Liver (tissue), 9 donors: ENCODE results near the gene KBTBD2. TPM values are rescaled to one million over a fixed set of nuclear protein-coding genes. Genes with fewer than 3 reads are reported as not detected.
A peak's percentile ranks its signal among the peaks of the same experiment; 100 is the strongest.

Source experiments
- DNase-seq: peaks from one replicate; pipeline ENCODE4 v3.0.0-alpha.2; 2017; ENCODE audit warnings: low spot score
- H3K27ac ChIP-seq, 2 donors: one replicate each; pipeline ENCODE4 v1.7.0; 2013; ENCODE audit warnings: inconsistent platforms in 2 of 2, low read length in 2 of 2, control low read depth in 1 of 2, low read depth in 1 of 2, mild to moderate bottlenecking in 1 of 2
- H3K27me3 ChIP-seq, 4 donors: one replicate each; pipeline versions ENCODE4 v1.6.1 to v1.7.0; 2013; ENCODE audit warnings: low read length in 3 of 4, inconsistent platforms in 1 of 4, mild to moderate bottlenecking in 1 of 4, moderate library complexity in 1 of 4; ENCODE audit not compliant: control insufficient read depth in 4 of 4, insufficient read depth in 4 of 4
- H3K36me3 ChIP-seq, 4 donors: one replicate each; pipeline versions ENCODE4 v1.6.1 to v1.7.0; 2013; ENCODE audit warnings: low read length in 3 of 4, mild to moderate bottlenecking in 3 of 4, low read depth in 1 of 4, moderate library complexity in 1 of 4; ENCODE audit not compliant: control insufficient read depth in 4 of 4, insufficient read depth in 3 of 4
- H3K4me1 ChIP-seq, 4 donors: one replicate each; pipeline versions ENCODE4 v1.6.1 to v1.7.0; 2013; ENCODE audit warnings: low read length in 3 of 4, mild to moderate bottlenecking in 3 of 4, moderate library complexity in 1 of 4; ENCODE audit not compliant: control insufficient read depth in 4 of 4, insufficient read depth in 4 of 4
- H3K4me3 ChIP-seq, 3 donors: one replicate each; pipeline versions ENCODE4 v1.6.1 to v1.7.0; 2013; ENCODE audit warnings: low read length in 3 of 3, control low read depth in 1 of 3, low read depth in 1 of 3, mild to moderate bottlenecking in 1 of 3
- H3K9ac ChIP-seq, 2 donors: one replicate each; pipeline ENCODE4 v1.7.0; 2013; ENCODE audit warnings: low read length in 2 of 2, mild to moderate bottlenecking in 2 of 2, moderate library complexity in 2 of 2, control low read depth in 1 of 2, low read depth in 1 of 2
- H3K9me3 ChIP-seq, 4 donors: one replicate each; pipeline versions ENCODE4 v1.6.1 to v1.7.0; 2013; ENCODE audit warnings: low read length in 3 of 4; ENCODE audit not compliant: control insufficient read depth in 4 of 4
- EGR1 ChIP-seq, 2 donors: IDR thresholded peaks; 2 replicates each; pipeline ENCODE4 v1.6.1; 2016 to 2018; ENCODE audit warnings: antibody characterized with exemption in 2 of 2, low read depth in 2 of 2
- FOXA2 ChIP-seq: IDR thresholded peaks from 2 replicates; pipeline ENCODE4 v1.6.1; 2016; ENCODE audit warnings: antibody characterized with exemption
- GABPA ChIP-seq, 2 donors: IDR thresholded peaks in 1 of 2; conservative IDR thresholded peaks in 1 of 2; 2 replicates each; pipeline ENCODE4 v1.6.1; 2016; ENCODE audit warnings: antibody characterized with exemption in 2 of 2, mild to moderate bottlenecking in 1 of 2, moderate library complexity in 1 of 2
- HNF4A ChIP-seq, 2 donors: conservative IDR thresholded peaks; 2 replicates each; pipeline ENCODE4 v1.6.1; 2016; ENCODE audit warnings: antibody characterized with exemption in 2 of 2, mild to moderate bottlenecking in 2 of 2
- JUND ChIP-seq, 2 donors: IDR thresholded peaks; 2 replicates each; pipeline ENCODE4 v1.6.1; 2016; ENCODE audit warnings: antibody characterized with exemption in 2 of 2
- RAD21 ChIP-seq, 2 donors: IDR thresholded peaks; 2 replicates each; pipeline ENCODE4 v1.6.1; 2016; ENCODE audit warnings: antibody characterized with exemption in 2 of 2, mild to moderate bottlenecking in 2 of 2
- RXRA ChIP-seq, 2 donors: IDR thresholded peaks; 2 replicates each; pipeline ENCODE4 v1.6.1; 2017 to 2018; ENCODE audit warnings: antibody characterized with exemption in 2 of 2, mild to moderate bottlenecking in 1 of 2
- SP1 ChIP-seq: IDR thresholded peaks from 2 replicates; pipeline ENCODE4 v1.6.1; 2018; ENCODE audit warnings: antibody characterized with exemption, mild to moderate bottlenecking
- TAF1 ChIP-seq: conservative IDR thresholded peaks from 2 replicates; pipeline ENCODE4 v1.6.1; 2016; ENCODE audit warnings: antibody characterized with exemption, mild to moderate bottlenecking
- YY1 ChIP-seq: IDR thresholded peaks from 2 replicates; pipeline ENCODE4 v1.6.1; 2016; ENCODE audit warnings: antibody characterized with exemption, mild to moderate bottlenecking
- ZBTB33 ChIP-seq: IDR thresholded peaks from 2 replicates; pipeline ENCODE4 v1.6.1; 2016; ENCODE audit warnings: antibody characterized with exemption
- WGBS: extraction: QIAGEN DNeasy Blood & Tissue Kit; methylation state at CpG from one replicate; pipeline ENCODE4 v1.1.7; 2013; 5-methylcytosine and 5-hydroxymethylcytosine counted together
- polyA plus RNA-seq, 2 donors: library from polyadenylated mRNA; stranded (reverse) in 1 of 2; unstranded in 1 of 2; fragments of 200-250 nt in 1 of 2; fragments of >200 nt in 1 of 2; fragmentation: Nextera tagmentation in 1 of 2; extraction: Ambion mirVana in 1 of 2; gene quantifications; one replicate each; pipeline versions ENCODE4 v1.2.1 to v1.2.3, GENCODE V29; 2013 to 2015
- total RNA-seq, 2 donors: library from RNA; depleted of rRNA; stranded (reverse); fragments of >200 nt; gene quantifications; one replicate each; pipeline ENCODE4 v1.2.3, GENCODE V29; 2014
- TF ChIP-seq, protein P1 (sequence below): IDR thresholded peaks from 2 replicates; pipeline ENCODE4 v1.6.1; 2016; ENCODE audit warnings: antibody characterized with exemption
- TF ChIP-seq, protein P2 (sequence below): IDR thresholded peaks from 2 replicates; pipeline ENCODE4 v1.6.1; 2016; ENCODE audit warnings: antibody characterized with exemption
- TF ChIP-seq, protein P3 (sequence below): fragments of 150-350 bp; IDR thresholded peaks from 2 replicates; pipeline ENCODE4 v1.5.1; 2017; ENCODE audit warnings: improper control_type of control experiment, low read depth, low read length; ENCODE audit not compliant: missing input control
- donor health status: healthy.
- donor health status: healthy.
- donor health status: healthy.
- donor health status: healthy.
- donor health status: healthy.

Gene KBTBD2
- total and polyA plus RNA-seq, 4 donors, result 7.1 to 29.5 (median 15.1) TPM

DNA sequence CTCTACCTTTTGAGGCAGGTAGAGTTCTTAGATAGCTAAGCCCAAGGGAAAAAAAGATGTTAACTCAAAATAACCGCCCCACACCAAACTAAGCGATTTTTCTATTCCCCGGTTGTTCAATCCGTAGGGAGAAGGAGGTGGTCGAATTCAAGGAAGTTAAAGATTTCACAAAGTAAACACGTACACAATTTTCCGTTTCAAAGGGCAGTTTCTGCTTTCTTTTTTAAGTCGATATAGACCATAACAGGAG is 842 bp downstream of the KBTBD2 start:
- Histone ChIP-seq H3K4me1 (peaks cover 6 to 24% (median 10%) of the 10 kb centered on the region in 4 donors), H3K27me3 (no peaks in the 10 kb centered on the region), H3K36me3 (no peaks in the 10 kb centered on the region), H3K4me3 (peak overlapping the region; percentile 58 to 95 (median 86)), H3K9ac (peak overlapping the region; percentile 95 to 96), H3K9me3 (no peaks in the 10 kb centered on the region), H3K27ac (peak overlapping the region; percentile 96 to 98)
- no peak for TF ChIP-seq TAF1
- peak in 1 of 2 donors; percentile 17 for TF ChIP-seq RAD21 (IDR thresholded peaks at IDR 0.05)
- no peak for DNase-seq
- WGBS, result under 1% methylated on average over 8 of the region's 8 CpGs

GRCh38 chr7:32890010-32890792 is 1.4 kb downstream of the KBTBD2 start:
- TF ChIP-seq YY1 (peak; percentile 18), JUND (IDR thresholded peaks at IDR 0.05) (no peak)
- peak overlapping the region; percentile 96 to 98 for H3K27ac ChIP-seq
- WGBS, result under 1% methylated on average over 16 of the region's 16 CpGs
- H3K9ac ChIP-seq, result peak overlapping the region; percentile 95 to 96
- DNase-seq, result peak; percentile 56
- no peaks in the 10 kb centered on the region for H3K27me3 ChIP-seq
- no peaks in the 10 kb centered on the region for H3K36me3 ChIP-seq
- peak overlapping the region; percentile 58 to 95 (median 86) for H3K4me3 ChIP-seq
- no peaks in the 10 kb centered on the region for H3K9me3 ChIP-seq
- H3K4me1 ChIP-seq, result peaks cover 7 to 24% (median 10%) of the 10 kb centered on the region in 4 donors

DNA sequence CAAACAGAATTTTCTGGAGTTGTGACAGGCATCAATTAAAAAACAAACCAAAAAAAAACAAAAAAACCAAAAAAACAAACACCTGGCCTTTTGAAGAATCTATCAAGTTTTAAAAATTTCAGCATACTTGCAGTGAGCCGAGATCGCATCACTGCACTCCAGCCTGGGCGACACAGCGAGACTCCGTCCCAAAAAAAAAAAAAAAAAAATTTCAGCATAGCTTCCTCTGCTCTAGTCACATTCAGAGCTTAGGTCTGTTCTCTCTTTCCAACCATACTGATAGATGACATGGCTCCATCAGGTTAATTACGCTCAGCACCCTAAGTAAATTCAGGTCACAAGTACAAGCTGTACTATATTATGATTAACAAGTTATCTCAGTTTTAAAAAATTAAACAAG is 3.1 kb downstream of the KBTBD2 start:
- Histone ChIP-seq H3K9me3 (no peaks in the 10 kb centered on the region), H3K27ac (no peak overlapping the region), H3K4me1 (peaks cover 7 to 29% (median 10%) of the 10 kb centered on the region in 4 donors), H3K27me3 (no peaks in the 10 kb centered on the region), H3K9ac (no peak overlapping the region), H3K36me3 (no peaks in the 10 kb centered on the region), H3K4me3 (no peak overlapping the region)
- TF ChIP-seq SP1 (no peak), EGR1 (IDR thresholded peaks at IDR 0.05; ENCODE audit: low read depth in 2 of 2) (no peak), FOXA2 (no peak), GABPA (IDR thresholded peaks at IDR 0.05 in 1 of 2, conservative IDR thresholded peaks at IDR 0.05 in 1 of 2) (no peak), RAD21 (IDR thresholded peaks at IDR 0.05) (no peak)
- TF ChIP-seq, protein P1, sequence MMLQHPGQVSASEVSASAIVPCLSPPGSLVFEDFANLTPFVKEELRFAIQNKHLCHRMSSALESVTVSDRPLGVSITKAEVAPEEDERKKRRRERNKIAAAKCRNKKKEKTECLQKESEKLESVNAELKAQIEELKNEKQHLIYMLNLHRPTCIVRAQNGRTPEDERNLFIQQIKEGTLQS, result no peak
- DNase-seq, result no peak
- WGBS, result 92% methylated on average over 6 of the region's 6 CpGs

DNA sequence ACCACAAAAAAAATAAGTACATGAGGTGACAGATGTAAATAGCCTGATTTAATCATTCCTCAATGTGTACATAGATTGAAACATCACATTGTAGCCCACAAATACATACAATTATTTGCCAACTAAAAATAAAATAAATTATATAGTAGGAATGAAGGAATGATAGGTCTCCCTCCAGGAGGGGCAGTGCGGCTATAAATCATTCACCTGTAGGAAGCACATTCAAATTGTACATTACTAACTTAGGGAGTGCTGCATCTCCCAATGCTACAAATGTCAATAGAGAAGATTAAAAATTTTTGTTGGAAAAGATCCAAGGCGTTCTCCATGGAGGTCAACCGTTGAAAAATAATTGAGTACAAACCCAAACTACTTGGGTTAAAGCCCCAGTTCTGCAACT is 4.2 kb downstream of the KBTBD2 start:
- no peak for DNase-seq
- H3K27me3 ChIP-seq, result no peaks in the 10 kb centered on the region
- 63% methylated on average over 3 of the region's 3 CpGs for WGBS
- no peak overlapping the region for H3K4me3 ChIP-seq
- no peaks in the 10 kb centered on the region for H3K36me3 ChIP-seq
- no peak overlapping the region for H3K27ac ChIP-seq
- H3K4me1 ChIP-seq, result peaks cover 9 to 22% (median 10%) of the 10 kb centered on the region in 4 donors
- H3K9ac ChIP-seq, result no peak overlapping the region
- no peaks in the 10 kb centered on the region for H3K9me3 ChIP-seq
- TF ChIP-seq RAD21 (IDR thresholded peaks at IDR 0.05), result no peak
- TF ChIP-seq FOXA2, result no peak
- no peak for TF ChIP-seq ZBTB33
- TF ChIP-seq EGR1 (IDR thresholded peaks at IDR 0.05; ENCODE audit: low read depth in 2 of 2), result no peak
- no peak for TF ChIP-seq HNF4A (conservative IDR thresholded peaks at IDR 0.05)
- no peak for TF ChIP-seq JUND (IDR thresholded peaks at IDR 0.05)
- TF ChIP-seq, protein P1, result no peak
- TF ChIP-seq, protein P2, sequence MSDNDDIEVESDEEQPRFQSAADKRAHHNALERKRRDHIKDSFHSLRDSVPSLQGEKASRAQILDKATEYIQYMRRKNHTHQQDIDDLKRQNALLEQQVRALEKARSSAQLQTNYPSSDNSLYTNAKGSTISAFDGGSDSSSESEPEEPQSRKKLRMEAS, result no peak
- TF ChIP-seq RXRA (IDR thresholded peaks at IDR 0.05), result no peak
- TF ChIP-seq, protein P3, sequence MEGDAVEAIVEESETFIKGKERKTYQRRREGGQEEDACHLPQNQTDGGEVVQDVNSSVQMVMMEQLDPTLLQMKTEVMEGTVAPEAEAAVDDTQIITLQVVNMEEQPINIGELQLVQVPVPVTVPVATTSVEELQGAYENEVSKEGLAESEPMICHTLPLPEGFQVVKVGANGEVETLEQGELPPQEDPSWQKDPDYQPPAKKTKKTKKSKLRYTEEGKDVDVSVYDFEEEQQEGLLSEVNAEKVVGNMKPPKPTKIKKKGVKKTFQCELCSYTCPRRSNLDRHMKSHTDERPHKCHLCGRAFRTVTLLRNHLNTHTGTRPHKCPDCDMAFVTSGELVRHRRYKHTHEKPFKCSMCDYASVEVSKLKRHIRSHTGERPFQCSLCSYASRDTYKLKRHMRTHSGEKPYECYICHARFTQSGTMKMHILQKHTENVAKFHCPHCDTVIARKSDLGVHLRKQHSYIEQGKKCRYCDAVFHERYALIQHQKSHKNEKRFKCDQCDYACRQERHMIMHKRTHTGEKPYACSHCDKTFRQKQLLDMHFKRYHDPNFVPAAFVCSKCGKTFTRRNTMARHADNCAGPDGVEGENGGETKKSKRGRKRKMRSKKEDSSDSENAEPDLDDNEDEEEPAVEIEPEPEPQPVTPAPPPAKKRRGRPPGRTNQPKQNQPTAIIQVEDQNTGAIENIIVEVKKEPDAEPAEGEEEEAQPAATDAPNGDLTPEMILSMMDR, result no peak
